Amygdala (tissue), 56 donors: ENCODE measurements around the gene TBL3.
"Not testable (repeated sequence)": the region's sequence is repeated elsewhere in the genome, so short reads cannot be mapped to it uniquely, and the experiment has no call there.

Experiments
- DNase-seq, 56 donors: peaks; one replicate each; lab custom pipeline; 2025; lab: John Stamatoyannopoulos, UW

The TBL3 gene

GRCh38 chr16:1971796-1972489, at the start of gene TBL3:
Gene TBL3, plus strand, starts transcription at chr16:1972053. Its CDS starts 112 bp downstream, at chr16:1972165.
- peak; percentile 25 to 97 (median 88) for DNase-seq

- no peak for DNase-seq
These were observed 49.5 kb upstream of the TBL3 start for GRCh38 chr16:1922357-1922756.

GRCh38 chr16:1923299-1924034, 48.4 kb upstream of the TBL3 start:
- no peak for DNase-seq

- no peak for DNase-seq
These were observed 47.8 kb upstream of the TBL3 start for GRCh38 chr16:1924095-1924494.

- DNase-seq = no peak
These were observed 45.6 kb upstream of the TBL3 start for GRCh38 chr16:1926271-1926670.

- DNase-seq = peak in 1 of 56 donors; percentile 18
These were observed 42.7 kb upstream of the TBL3 start for GRCh38 chr16:1929105-1929504.

GRCh38 chr16:1929578-1930337, 42.1 kb upstream of the TBL3 start:
- DNase-seq = peak in 54 of 56 donors; percentile 2 to 91 (median 72)

GRCh38 chr16:1930338-1930720, 41.5 kb upstream of the TBL3 start:
- no peak for DNase-seq

GRCh38 chr16:1932050-1933028, 39.5 kb upstream of the TBL3 start:
- DNase-seq = no peak

GRCh38 chr16:1933097-1933661, 38.7 kb upstream of the TBL3 start:
- DNase-seq = no peak

- DNase-seq = no peak
These were observed 34.8 kb upstream of the TBL3 start for GRCh38 chr16:1936945-1937479.

- DNase-seq = peak in 1 of 56 donors; percentile 23
These were observed 33.5 kb upstream of the TBL3 start for GRCh38 chr16:1938316-1938715.

- no peak for DNase-seq
These were observed 32.9 kb upstream of the TBL3 start for GRCh38 chr16:1938910-1939309.

GRCh38 chr16:1939833-1940232, 32.0 kb upstream of the TBL3 start:
- not testable (repeated sequence) for DNase-seq

- no peak for DNase-seq
These were observed 31.3 kb upstream of the TBL3 start for GRCh38 chr16:1940273-1941161.

- DNase-seq = no peak
These were observed 30.4 kb upstream of the TBL3 start for GRCh38 chr16:1941162-1942046.

GRCh38 chr16:1942047-1942809, 29.6 kb upstream of the TBL3 start:
- no peak for DNase-seq
